ENCODE measurements around the gene RBM45.

The RBM45 gene

DNA sequence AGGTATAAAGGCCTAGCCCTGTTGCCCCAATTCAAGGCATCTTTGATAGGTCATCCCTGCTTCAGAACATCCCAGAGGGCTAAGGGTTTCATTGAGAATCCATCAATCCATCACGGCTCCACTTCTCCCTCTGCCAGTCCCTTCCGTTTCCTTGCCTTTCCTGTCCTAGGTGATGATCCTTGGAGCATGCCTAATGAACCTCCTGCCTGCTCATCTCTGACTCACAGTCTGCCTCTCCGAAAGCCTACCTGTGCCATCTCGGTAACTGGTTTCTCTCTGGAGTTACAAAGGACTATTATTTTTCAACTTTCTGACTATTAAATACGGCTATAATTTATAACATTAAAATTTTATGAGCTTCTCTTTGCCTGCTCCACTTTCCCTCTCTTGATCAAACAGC, 45.3 kb downstream of the RBM45 start:
- no peak for DNase-seq
- CTCF ChIA-PET = no interaction called here
- no peak overlapping the region for H3K27ac Mint-ChIP-seq
- no peaks in the 10 kb centered on the region for H3K36me3 Mint-ChIP-seq
- no peaks in the 10 kb centered on the region for H3K9me3 Mint-ChIP-seq
- H3K27me3 Mint-ChIP-seq = peaks cover 18% of the 10 kb centered on the region
- no peak overlapping the region for H3K4me3 Mint-ChIP-seq
- no peaks in the 10 kb centered on the region for H3K4me1 Mint-ChIP-seq

DNA sequence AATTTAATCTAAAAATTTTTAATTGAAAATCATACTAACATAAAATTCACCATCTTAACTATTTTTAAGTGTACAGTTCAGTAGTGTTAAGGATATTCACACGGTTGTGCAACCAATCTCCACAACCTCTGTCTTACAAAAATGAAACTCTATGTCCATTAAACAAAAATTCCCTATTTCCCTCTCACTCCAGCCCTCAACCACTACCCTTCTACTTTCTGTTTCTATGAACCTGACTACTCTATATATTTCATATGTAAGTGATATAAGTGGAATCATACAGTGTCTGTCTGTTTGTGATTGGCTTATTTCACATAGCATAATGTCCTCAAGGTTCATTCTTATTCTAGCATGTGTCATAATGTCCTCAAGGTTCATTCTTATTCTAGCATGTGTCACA, 47.7 kb downstream of the RBM45 start:
- Mint-ChIP-seq H3K27ac (no peak overlapping the region), H3K4me1 (no peaks in the 10 kb centered on the region), H3K27me3 (peaks cover 18% of the 10 kb centered on the region), H3K4me3 (no peak overlapping the region), H3K9me3 (no peaks in the 10 kb centered on the region), H3K36me3 (no peaks in the 10 kb centered on the region)
- no peak for DNase-seq
- CTCF ChIA-PET = no interaction called here

DNA sequence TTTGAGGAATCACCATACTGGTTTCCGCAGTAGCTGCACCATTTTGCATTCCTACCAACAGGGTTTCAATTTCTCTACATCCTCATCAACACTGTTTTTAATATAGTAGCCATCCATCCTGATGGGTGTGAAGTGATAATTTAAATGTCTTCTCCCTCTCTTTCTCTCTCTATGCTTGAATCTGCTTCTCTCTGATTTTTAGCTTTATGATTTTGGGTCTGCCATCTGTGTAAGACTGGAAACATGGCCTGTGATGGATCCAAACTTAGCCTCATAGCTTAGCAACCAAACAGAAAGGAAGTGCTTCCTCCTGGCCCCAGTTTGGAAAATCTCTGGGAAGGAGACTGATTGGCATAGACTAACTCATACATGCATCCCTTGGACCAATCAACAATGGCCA, 48.4 kb downstream of the RBM45 start:
- no peaks in the 10 kb centered on the region for H3K9me3 Mint-ChIP-seq
- H3K27me3 Mint-ChIP-seq = peaks cover 18% of the 10 kb centered on the region
- H3K36me3 Mint-ChIP-seq = no peaks in the 10 kb centered on the region
- no peak overlapping the region for H3K27ac Mint-ChIP-seq
- H3K4me3 Mint-ChIP-seq = no peak overlapping the region
- no peaks in the 10 kb centered on the region for H3K4me1 Mint-ChIP-seq
- CTCF ChIA-PET = no interaction called here
- no peak for DNase-seq

DNA sequence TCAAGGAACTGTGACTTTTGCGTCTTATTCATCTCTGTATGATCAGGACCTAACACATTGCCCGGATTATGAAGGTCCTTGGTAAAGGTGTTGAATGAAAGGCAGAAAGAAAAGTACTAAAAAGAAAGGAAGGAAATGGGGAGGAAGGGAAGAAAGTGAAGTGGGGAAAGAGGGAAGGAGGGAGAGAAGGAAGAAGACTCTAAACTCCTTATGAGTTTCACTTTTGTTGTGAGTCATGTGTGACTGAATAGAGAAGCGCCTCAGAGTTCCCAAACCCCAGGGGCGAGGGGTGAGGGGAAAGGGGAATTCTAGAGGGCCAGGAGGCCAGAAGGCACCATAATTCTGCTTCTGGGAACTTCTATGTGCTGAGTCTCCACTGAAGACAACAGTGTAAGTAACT, 51.2 kb downstream of the RBM45 start:
- H3K9me3 Mint-ChIP-seq = no peaks in the 10 kb centered on the region
- no peak overlapping the region for H3K4me3 Mint-ChIP-seq
- H3K4me1 Mint-ChIP-seq = no peaks in the 10 kb centered on the region
- CTCF ChIA-PET = no interaction called here
- H3K36me3 Mint-ChIP-seq = no peaks in the 10 kb centered on the region
- H3K27me3 Mint-ChIP-seq = peaks cover 12% of the 10 kb centered on the region
- H3K27ac Mint-ChIP-seq = no peak overlapping the region
- no peak for DNase-seq

DNA sequence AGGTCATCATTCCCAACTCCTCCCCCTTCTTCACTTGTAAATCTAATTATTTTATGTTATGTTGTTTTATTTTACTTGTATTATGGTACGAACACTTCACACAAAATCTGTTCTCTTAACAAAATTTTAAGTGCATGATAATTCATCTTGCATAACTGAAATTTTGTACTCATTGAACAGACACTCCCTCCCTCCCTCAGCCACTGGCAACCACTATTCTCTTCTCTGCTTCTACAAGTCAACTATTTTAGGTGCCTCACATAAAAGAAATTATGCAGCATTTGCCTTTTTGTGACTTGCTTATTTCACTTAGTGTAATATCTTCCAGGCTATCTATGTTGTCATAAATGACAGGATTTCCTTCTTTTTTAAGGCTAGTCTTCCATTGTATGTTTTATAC, 51.7 kb downstream of the RBM45 start:
- no peaks in the 10 kb centered on the region for H3K9me3 Mint-ChIP-seq
- CTCF ChIA-PET = no interaction called here
- no peak overlapping the region for H3K4me3 Mint-ChIP-seq
- H3K27me3 Mint-ChIP-seq = peaks cover 12% of the 10 kb centered on the region
- DNase-seq = no peak
- H3K36me3 Mint-ChIP-seq = no peaks in the 10 kb centered on the region
- H3K4me1 Mint-ChIP-seq = no peaks in the 10 kb centered on the region
- no peak overlapping the region for H3K27ac Mint-ChIP-seq

DNA sequence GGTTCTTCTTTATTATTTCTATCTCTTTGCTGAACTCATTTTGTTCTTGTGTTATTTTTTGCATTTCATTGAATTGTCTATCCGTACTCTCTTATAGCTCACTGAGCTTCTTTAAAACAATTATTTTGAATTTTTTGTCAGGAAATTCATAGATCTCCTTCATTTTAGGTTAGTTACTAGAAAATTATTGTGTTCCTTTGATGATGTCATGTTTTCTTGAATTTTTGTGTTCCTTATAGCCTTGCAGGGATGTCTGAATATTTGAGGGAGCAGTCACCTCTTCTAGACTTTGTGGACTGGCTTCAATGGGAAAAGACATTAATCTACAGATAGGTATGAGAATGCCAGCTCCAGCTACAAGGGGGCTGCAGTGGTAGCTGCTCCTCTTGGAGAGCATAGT, 61.4 kb downstream of the RBM45 start:
- H3K27ac Mint-ChIP-seq = no peak overlapping the region
- CTCF ChIA-PET = no interaction called here
- H3K9me3 Mint-ChIP-seq = no peaks in the 10 kb centered on the region
- DNase-seq = no peak
- no peaks in the 10 kb centered on the region for H3K4me1 Mint-ChIP-seq
- H3K36me3 Mint-ChIP-seq = no peaks in the 10 kb centered on the region
- H3K27me3 Mint-ChIP-seq = peaks cover 10% of the 10 kb centered on the region
- H3K4me3 Mint-ChIP-seq = no peak overlapping the region

DNA sequence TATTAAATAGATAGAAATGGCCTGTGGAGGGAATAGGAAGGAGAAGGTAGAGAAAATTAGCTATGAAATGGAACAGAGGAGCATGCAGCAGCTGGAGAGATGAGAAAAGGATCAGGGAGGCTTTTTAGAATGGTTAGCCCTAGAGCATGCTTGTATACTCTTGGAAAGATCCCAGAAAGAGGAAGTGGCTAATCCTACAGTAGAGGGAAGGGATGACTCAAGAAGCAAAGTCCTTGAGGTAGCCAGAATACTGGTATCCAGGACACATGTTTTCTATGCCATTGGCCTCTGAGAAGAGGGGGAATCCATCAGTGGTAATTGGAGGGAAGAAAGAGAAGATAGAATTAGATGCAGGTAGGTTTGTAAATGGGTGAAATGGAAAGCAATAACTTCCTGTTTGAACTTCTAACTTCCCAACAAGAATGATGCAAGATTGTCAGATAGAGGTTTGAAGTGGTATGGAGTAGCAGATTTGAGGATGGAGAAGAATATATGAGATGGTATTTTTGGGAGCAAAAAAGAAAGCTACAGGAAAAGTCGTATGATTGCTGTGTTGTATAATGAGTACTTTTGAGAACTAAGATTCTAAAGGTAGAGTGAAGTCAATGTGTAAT, 64.9 kb downstream of the RBM45 start:
- Mint-ChIP-seq H3K9me3 (no peaks in the 10 kb centered on the region), H3K4me1 (no peaks in the 10 kb centered on the region), H3K4me3 (no peak overlapping the region), H3K27me3 (peaks cover 10% of the 10 kb centered on the region), H3K27ac (no peak overlapping the region), H3K36me3 (no peaks in the 10 kb centered on the region)
- CTCF ChIA-PET = no interaction called here
- DNase-seq = no peak

All from activated naive CD4-positive, alpha-beta T cell treated with anti-CD3 and anti-CD28 coated beads, Interleukin-2, amount 10 ng/mL, durations not matched to agents 7 days and 5 days (primary cell).